ENCODE data around the gene B3GALT6. TPM values are rescaled to one million over a fixed set of nuclear protein-coding genes. Genes with fewer than 3 reads are reported as not detected.

The B3GALT6 gene
- total and polyA plus RNA-seq, 4 donors: 1.2 to 9.0 (median 8.3) TPM

DNA sequence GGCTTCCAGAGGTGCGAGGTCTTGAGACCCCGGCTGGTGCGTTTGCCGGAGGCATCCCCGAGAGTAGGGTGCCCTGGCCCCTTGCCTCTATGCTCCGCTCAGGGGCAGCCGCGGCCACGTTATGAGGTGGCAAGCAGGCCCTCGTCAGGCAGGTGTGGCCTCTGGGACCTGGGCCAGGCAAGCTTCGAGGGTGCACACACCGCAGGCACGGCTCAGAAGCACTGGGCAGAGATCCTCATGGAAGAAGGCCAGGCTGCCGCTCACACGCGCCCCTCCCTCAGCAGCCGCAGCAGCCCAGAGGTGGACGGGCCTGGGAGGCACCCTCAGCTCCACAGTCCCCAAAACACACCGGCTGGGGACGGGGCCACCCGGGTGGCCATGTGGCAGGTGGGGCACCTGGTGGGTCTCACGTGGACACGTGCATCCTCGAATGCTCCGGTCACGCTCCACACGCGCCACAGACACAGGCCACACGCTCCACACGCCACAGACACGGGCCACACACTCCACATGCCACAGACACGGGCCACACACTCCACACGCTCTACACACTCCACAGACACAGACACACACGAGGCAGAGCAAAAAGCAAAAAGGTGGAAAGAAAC, 6.7 kb upstream of the B3GALT6 start:
- no peaks in the 10 kb centered on the region for H3K9me3 ChIP-seq (ENCODE audit: control insufficient read depth in 4 of 4, low read length in 3 of 4)
- H3K27me3 ChIP-seq (ENCODE audit: control insufficient read depth in 4 of 4, insufficient read depth in 4 of 4, low read length in 3 of 4): no peaks in the 10 kb centered on the region
- no peak for TF ChIP-seq EGR1 (IDR thresholded peaks at IDR 0.05; ENCODE audit: low read depth in 2 of 2)
- H3K9ac ChIP-seq (ENCODE audit: low read depth in 1 of 2, low read length in 2 of 2): no peak overlapping the region
- H3K27ac ChIP-seq (ENCODE audit: low read depth in 1 of 2, low read length in 2 of 2): no peak overlapping the region
- H3K4me3 ChIP-seq (ENCODE audit: low read depth in 1 of 3, low read length in 3 of 3): no peak overlapping the region
- DNase-seq (ENCODE audit: low spot score): no peak
- WGBS: 87% methylated on average over 34 of the region's 34 CpGs
- peaks cover 19 to 62% (median 35%) of the 10 kb centered on the region in 4 donors for H3K36me3 ChIP-seq (ENCODE audit: control insufficient read depth in 4 of 4, insufficient read depth in 3 of 4, low read depth in 1 of 4, low read length in 3 of 4)
- H3K4me1 ChIP-seq (ENCODE audit: control insufficient read depth in 4 of 4, insufficient read depth in 4 of 4, low read length in 3 of 4): peaks cover 6 to 11% (median 8%) of the 10 kb centered on the region in 4 donors

DNA sequence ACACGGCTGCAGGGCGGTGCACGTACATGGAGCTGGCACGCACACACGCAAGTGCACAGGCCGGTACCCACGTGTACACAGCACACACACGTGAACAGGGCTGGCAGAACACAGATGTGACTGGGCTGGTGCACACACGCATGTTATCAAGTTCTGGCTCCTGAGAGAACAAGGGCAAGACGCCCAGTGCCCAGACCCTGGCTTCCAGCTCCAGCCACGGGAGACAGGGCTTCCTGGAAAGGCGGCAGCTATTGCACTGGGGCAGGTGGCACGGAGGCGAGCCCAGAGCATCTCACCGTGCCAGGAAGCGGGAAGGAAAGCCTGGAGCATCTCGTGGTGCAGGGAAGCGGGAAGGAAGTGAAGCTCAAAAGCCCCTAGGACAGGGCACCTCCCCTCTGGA, 6.1 kb upstream of the B3GALT6 start:
- H3K4me1 ChIP-seq (ENCODE audit: control insufficient read depth in 4 of 4, insufficient read depth in 4 of 4, low read length in 3 of 4): peaks cover 9 to 16% (median 14%) of the 10 kb centered on the region in 4 donors
- H3K27me3 ChIP-seq (ENCODE audit: control insufficient read depth in 4 of 4, insufficient read depth in 4 of 4, low read length in 3 of 4): no peaks in the 10 kb centered on the region
- no peak overlapping the region for H3K9ac ChIP-seq (ENCODE audit: low read depth in 1 of 2, low read length in 2 of 2)
- H3K27ac ChIP-seq (ENCODE audit: low read depth in 1 of 2, low read length in 2 of 2): no peak overlapping the region
- WGBS: 93% methylated on average over 18 of the region's 18 CpGs
- no peak for TF ChIP-seq RXRA (IDR thresholded peaks at IDR 0.05)
- TF ChIP-seq, protein P1, sequence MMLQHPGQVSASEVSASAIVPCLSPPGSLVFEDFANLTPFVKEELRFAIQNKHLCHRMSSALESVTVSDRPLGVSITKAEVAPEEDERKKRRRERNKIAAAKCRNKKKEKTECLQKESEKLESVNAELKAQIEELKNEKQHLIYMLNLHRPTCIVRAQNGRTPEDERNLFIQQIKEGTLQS (IDR thresholded peaks at IDR 0.05): no peak
- TF ChIP-seq, protein P2, sequence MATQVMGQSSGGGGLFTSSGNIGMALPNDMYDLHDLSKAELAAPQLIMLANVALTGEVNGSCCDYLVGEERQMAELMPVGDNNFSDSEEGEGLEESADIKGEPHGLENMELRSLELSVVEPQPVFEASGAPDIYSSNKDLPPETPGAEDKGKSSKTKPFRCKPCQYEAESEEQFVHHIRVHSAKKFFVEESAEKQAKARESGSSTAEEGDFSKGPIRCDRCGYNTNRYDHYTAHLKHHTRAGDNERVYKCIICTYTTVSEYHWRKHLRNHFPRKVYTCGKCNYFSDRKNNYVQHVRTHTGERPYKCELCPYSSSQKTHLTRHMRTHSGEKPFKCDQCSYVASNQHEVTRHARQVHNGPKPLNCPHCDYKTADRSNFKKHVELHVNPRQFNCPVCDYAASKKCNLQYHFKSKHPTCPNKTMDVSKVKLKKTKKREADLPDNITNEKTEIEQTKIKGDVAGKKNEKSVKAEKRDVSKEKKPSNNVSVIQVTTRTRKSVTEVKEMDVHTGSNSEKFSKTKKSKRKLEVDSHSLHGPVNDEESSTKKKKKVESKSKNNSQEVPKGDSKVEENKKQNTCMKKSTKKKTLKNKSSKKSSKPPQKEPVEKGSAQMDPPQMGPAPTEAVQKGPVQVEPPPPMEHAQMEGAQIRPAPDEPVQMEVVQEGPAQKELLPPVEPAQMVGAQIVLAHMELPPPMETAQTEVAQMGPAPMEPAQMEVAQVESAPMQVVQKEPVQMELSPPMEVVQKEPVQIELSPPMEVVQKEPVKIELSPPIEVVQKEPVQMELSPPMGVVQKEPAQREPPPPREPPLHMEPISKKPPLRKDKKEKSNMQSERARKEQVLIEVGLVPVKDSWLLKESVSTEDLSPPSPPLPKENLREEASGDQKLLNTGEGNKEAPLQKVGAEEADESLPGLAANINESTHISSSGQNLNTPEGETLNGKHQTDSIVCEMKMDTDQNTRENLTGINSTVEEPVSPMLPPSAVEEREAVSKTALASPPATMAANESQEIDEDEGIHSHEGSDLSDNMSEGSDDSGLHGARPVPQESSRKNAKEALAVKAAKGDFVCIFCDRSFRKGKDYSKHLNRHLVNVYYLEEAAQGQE (IDR thresholded peaks at IDR 0.05): no peak
- no peak for TF ChIP-seq JUND (IDR thresholded peaks at IDR 0.05)
- TF ChIP-seq HNF4G (IDR thresholded peaks at IDR 0.05): no peak
- no peak for TF ChIP-seq NR2F2 (IDR thresholded peaks at IDR 0.05)
- TF ChIP-seq YY1 (IDR thresholded peaks at IDR 0.05): no peak
- no peak for TF ChIP-seq FOXA1 (IDR thresholded peaks at IDR 0.05)
- no peak for TF ChIP-seq GABPA (IDR thresholded peaks at IDR 0.05 in 1 of 2, conservative IDR thresholded peaks at IDR 0.05 in 1 of 2)
- TF ChIP-seq, protein P3, sequence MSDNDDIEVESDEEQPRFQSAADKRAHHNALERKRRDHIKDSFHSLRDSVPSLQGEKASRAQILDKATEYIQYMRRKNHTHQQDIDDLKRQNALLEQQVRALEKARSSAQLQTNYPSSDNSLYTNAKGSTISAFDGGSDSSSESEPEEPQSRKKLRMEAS (IDR thresholded peaks at IDR 0.05): no peak
- TF ChIP-seq, protein P4, sequence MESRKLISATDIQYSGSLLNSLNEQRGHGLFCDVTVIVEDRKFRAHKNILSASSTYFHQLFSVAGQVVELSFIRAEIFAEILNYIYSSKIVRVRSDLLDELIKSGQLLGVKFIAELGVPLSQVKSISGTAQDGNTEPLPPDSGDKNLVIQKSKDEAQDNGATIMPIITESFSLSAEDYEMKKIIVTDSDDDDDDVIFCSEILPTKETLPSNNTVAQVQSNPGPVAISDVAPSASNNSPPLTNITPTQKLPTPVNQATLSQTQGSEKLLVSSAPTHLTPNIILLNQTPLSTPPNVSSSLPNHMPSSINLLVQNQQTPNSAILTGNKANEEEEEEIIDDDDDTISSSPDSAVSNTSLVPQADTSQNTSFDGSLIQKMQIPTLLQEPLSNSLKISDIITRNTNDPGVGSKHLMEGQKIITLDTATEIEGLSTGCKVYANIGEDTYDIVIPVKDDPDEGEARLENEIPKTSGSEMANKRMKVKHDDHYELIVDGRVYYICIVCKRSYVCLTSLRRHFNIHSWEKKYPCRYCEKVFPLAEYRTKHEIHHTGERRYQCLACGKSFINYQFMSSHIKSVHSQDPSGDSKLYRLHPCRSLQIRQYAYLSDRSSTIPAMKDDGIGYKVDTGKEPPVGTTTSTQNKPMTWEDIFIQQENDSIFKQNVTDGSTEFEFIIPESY (IDR thresholded peaks at IDR 0.05): no peak
- no peak for TF ChIP-seq SP1 (IDR thresholded peaks at IDR 0.05)
- TF ChIP-seq EGR1 (IDR thresholded peaks at IDR 0.05; ENCODE audit: low read depth in 2 of 2): no peak
- no peak for TF ChIP-seq FOXA2 (IDR thresholded peaks at IDR 0.05)
- no peak for TF ChIP-seq RAD21 (IDR thresholded peaks at IDR 0.05)
- TF ChIP-seq TAF1 (conservative IDR thresholded peaks at IDR 0.05): no peak
- TF ChIP-seq, protein P5, sequence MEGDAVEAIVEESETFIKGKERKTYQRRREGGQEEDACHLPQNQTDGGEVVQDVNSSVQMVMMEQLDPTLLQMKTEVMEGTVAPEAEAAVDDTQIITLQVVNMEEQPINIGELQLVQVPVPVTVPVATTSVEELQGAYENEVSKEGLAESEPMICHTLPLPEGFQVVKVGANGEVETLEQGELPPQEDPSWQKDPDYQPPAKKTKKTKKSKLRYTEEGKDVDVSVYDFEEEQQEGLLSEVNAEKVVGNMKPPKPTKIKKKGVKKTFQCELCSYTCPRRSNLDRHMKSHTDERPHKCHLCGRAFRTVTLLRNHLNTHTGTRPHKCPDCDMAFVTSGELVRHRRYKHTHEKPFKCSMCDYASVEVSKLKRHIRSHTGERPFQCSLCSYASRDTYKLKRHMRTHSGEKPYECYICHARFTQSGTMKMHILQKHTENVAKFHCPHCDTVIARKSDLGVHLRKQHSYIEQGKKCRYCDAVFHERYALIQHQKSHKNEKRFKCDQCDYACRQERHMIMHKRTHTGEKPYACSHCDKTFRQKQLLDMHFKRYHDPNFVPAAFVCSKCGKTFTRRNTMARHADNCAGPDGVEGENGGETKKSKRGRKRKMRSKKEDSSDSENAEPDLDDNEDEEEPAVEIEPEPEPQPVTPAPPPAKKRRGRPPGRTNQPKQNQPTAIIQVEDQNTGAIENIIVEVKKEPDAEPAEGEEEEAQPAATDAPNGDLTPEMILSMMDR (IDR thresholded peaks at IDR 0.05; ENCODE audit: low read depth, low read length, missing input control): no peak
- no peak for TF ChIP-seq HNF4A (conservative IDR thresholded peaks at IDR 0.05)
- H3K36me3 ChIP-seq (ENCODE audit: control insufficient read depth in 4 of 4, insufficient read depth in 3 of 4, low read depth in 1 of 4, low read length in 3 of 4): peaks cover 17 to 56% (median 33%) of the 10 kb centered on the region in 4 donors
- no peak for DNase-seq (ENCODE audit: low spot score)
- H3K9me3 ChIP-seq (ENCODE audit: control insufficient read depth in 4 of 4, low read length in 3 of 4): no peaks in the 10 kb centered on the region
- H3K4me3 ChIP-seq (ENCODE audit: low read depth in 1 of 3, low read length in 3 of 3): no peak overlapping the region
